Stimulated activated CD4-positive, alpha-beta T cell treated with anti-CD3 and anti-CD28 coated beads, Interleukin-4, amount 100 ng/mL, for 48 hours (primary cell): ENCODE measurements around the gene TRIM26.

ENCODE experiments used
- DNase-seq, 2 donors: peaks; one replicate each; pipeline ENCODE4 v3.0.0-alpha.2; 2020; ENCODE audit warnings: low read depth in 2 of 2

Gene TRIM26

GRCh38 chr6:30207619-30208295, 5.4 kb downstream of the TRIM26 start:
- DNase-seq: no peak

DNA sequence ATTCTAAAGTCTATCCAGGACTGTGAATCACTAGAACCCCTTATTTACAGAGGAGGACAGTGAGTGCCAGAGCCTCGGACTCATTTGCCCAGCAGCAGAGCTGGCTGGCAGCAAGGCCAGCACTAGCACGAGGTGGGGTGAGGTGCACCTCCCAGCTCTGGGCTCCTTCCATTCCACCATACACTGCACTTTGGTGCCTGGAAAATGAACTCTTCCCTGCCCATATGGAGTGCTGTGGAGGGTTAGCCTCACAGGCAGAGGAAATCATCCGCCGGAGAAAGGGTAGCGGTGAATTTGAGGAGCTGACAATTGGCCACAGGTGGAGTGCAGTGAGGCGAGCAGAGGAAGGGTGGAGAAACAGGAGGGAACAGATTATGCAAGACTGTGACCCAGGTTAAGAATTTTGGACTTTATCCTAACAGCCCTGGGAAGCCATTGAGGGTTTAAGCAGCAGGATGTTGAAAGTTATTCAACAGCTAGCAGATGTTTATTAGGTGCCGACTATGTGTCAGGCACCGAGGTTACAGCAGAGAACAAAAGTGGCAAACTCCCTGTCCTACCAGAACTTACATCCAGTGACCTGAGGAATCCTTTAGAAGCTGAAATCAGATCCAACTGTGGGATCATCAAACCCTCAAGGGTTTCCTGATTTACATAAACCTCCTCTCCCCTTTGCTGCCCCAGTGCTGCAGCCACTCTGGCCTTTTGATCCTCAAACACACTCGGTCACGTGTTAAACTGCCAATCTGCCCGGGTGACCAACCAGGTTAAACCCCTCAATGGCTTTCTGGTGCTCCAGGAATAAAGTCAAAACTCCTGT, 6.2 kb downstream of the TRIM26 start:
- DNase-seq: no peak

GRCh38 chr6:30206152-30206551, 7.1 kb downstream of the TRIM26 start:
- no peak for DNase-seq

DNA sequence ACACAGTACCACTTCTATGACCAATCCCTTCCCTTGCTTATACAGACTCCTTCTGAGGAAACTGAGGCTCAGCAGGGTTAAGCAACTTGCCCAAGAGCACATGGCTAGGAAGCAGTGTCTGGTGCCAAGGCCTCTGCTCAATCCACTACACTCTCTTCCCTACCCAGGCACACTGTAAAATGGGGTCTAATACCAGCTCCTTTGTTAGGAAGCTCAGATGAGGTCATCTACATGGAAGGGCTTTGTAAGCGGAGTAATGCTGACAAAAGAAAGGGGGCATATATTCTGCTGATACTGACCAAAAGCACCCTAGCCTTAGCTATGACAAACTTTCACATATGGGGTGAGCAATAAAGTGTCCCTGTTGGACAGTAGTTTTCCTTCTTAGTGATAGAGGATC, 9.1 kb downstream of the TRIM26 start:
- no peak for DNase-seq

- no peak for DNase-seq
Measured at GRCh38 chr6:30202366-30202765, 10.8 kb downstream of the TRIM26 start.

GRCh38 chr6:30200551-30201281, 12.5 kb downstream of the TRIM26 start:
- no peak for DNase-seq

DNA sequence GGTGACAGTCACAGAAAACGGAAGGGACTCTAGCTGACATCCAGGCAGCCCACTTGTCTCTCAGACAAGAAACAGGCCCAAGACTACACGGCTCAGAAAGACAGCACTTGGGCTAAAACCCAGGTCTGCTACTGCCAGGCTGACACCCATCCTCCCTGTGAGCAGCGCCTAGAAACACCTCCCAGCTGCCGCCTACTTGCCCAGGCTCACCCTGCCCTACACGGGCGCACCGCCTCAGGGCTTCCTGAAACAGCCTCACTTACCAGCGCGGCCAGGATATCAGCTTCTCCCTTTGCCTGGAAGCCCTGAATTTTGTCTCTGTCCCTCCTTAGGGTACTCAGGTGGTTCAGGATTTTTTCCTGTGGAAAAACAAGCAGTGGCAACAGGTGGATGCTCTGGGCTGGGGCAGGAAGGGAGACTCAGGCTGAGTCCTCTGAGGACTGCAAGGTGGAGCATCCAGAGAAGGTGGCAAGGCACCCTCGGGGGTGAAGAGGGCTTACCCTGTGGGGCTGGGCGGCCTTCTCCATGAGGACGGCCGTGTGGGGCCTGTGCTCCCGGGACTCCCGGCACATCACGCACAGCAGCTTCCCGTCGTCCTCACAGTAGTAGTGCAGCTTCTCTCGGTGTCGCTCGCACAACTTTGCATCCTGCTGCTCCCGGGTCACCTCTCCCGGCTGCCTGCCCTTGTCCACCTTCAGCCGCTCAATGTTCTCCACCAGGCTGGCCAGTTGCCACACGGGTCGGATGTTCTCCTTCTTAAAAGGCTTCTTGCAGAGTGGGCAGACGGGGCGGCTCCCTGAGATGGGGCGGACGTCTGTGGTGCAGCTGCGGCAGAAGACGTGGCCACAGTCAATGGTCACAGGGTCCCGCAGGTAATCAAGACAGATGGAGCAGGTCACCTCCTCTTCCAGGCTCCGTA, 14.8 kb downstream of the TRIM26 start:
- DNase-seq: no peak

DNA sequence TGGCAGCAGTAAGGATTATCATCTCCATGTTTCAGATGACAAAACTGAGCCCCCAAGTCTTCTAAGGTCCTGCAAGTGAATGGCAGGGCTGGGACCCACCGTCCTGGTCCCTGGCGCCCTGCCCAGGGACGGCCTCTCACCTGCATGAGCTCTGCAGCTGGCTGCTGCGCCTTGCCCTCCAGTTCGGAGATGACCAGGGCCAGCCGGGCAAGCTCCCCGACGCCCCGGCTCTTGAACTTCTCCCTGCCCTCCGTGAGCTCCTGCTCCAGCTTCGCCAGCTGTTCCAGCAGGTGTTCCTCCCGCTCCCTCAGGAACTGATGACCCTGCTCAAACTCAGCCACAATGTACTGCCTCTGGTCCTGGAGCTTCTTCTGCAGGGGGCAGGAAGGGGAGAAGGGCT, 16.8 kb downstream of the TRIM26 start:
- no peak for DNase-seq

DNA sequence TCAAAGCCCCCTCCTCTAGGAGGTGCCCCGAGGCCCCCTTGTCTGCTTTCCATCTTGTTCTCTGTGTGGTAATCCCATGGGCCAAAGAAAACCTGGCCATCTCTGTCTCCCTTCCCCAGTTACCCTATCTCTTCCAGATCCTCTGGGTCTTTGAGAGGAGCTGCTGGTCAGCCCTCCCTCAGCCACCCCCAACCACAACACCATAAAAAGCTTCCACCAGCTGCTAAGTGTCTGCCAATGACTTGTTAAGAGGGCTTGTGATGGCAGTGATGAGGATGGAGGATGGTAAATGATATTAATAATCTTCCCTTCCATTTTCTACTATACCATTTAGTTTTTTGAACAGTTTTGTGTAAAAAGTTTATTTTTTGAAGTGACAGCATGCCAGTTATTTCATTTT, 17.3 kb downstream of the TRIM26 start:
- DNase-seq: no peak

DNA sequence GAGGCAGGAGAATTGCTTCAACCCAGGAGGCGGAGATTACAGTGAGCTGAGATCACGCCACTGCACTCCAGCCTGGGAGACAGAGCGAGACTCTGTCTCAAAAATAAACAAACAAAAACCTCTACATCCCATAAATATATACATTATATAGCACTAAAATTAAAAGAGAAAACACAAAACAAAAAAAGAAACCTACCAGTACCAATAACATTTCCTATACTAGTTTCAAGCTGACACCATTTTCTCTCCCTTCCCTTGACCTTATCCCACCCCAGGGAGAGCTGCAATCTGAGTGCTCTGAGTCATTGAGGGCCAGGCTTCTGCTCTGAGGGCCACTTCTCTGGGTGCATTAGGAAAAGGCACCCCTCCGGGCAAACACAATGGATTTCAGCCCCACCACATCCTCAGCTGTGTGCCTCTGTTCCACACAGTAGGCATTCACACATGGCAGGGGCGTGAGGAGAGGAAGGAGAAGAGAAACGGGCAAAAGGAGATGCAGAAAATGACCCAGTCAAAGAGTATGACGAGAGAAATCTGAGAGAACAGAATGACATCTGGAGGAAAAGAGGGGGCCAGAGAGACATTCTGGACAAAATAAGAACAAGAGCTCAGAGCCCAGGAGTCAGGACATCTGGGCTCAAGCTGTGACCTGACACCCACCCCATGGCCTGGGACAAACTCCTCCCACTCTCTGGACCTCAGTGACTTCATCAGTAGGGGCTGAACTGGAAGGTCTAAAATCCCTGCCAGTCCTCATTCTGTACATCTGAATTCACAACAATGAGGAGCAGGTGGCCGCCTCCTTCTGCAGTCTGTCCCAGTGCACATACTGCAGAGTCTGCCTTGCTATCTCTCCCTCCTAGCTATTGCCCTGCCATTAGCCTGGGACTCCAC, 18.2 kb downstream of the TRIM26 start:
- no peak for DNase-seq

DNA sequence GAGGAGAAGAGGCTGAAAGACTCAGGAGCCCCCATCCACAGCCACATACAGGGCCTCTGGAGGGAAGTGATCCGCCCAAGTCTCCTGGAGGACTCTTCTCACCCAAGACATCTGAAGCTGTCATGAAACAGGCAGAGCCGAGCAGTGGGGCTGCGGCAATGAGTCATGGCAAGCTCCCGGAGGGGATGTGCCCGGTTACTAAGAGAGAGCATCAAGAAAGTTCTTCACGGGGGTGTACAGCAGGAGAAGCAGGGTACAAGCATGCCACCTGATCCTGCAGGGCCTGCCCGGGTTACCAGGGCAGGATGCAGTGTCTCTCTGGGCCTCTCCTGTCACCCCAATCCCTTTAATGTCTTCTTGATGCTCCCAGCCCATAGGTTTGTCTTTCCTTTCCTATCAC, 21.1 kb downstream of the TRIM26 start:
- no peak for DNase-seq

GRCh38 chr6:30188541-30188940, 24.7 kb downstream of the TRIM26 start:
- DNase-seq: no peak

- DNase-seq: no peak
Measured at GRCh38 chr6:30185846-30186484, 27.2 kb downstream of the TRIM26 start.

GRCh38 chr6:30184417-30185031, 28.7 kb downstream of the TRIM26 start:
- no peak for DNase-seq

DNA sequence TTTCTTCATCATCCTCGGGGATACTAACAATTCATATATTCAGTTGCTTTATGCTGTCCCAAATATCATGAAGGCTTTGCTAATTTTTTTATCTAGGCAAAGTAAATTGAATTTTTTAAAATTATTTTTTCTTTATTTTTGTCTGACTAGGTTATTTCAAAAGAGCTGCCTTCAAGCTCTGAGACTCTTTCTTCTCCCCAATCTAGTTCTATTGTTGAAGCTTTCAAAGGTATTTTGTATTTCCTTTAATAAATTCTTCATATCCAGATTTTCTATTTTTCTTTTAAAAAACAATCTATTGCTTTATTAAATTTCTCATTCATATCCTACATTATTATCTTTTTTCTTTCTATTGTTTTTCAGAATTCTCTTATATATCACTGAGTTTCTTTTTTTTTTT, 33.1 kb downstream of the TRIM26 start:
- DNase-seq: no peak

DNA sequence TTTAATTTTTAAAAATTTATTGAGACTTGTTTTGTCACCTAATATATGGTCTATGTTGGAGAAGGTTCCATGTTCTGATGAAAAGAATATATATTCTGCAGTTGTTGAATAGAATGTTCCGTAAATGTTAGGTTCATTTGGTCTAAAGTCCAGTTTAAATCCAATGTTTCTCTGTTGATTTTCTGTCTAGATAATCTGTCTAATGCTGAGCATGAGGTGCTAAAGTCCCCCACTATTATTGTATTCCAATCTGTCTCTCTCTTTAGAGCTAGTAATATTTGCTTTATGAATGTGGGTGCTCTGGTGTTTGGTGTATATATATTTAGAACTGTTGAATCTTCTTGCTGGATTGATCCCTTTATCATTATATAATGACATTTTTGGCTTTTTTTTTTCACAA, 34.4 kb downstream of the TRIM26 start:
- DNase-seq: no peak

DNA sequence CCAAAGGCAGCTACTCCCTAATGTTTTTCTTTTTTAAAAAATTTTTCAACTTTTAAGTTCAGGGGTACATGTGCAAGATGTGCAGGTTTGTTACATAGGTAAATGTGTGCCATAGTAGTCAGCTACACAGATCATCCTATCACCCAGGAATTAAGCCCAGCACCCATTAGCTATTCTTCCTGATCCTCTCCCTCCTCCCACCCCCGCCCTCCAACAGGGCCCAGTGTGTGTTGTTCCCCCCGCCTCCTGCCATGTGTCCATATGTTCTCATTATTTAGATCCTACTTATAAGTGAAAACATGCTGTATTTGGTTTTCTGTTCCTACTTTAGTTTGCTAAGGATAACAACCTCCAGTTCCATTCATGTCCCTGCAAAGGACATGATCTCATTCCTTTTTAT, 37.4 kb downstream of the TRIM26 start:
- DNase-seq: no peak

DNA sequence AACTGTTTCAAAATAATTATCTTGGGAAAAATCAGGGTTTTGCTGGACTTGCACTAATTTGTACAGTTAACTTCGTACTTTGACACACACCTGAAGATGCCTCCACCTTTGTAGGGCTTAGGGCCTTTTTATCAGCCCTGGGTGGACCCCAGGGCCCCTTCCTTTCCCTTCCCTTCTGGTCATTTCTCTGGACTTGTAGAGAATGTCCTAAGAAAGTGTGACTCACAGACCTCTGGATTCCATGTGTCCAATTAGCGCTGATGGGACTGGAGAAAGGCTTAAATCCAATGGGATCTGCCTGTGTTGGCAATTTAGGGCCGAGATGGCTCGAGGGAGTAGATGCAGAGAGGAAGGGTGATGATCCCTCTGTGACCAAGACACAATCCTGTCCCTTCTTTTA, 40.5 kb downstream of the TRIM26 start:
- no peak for DNase-seq

DNA sequence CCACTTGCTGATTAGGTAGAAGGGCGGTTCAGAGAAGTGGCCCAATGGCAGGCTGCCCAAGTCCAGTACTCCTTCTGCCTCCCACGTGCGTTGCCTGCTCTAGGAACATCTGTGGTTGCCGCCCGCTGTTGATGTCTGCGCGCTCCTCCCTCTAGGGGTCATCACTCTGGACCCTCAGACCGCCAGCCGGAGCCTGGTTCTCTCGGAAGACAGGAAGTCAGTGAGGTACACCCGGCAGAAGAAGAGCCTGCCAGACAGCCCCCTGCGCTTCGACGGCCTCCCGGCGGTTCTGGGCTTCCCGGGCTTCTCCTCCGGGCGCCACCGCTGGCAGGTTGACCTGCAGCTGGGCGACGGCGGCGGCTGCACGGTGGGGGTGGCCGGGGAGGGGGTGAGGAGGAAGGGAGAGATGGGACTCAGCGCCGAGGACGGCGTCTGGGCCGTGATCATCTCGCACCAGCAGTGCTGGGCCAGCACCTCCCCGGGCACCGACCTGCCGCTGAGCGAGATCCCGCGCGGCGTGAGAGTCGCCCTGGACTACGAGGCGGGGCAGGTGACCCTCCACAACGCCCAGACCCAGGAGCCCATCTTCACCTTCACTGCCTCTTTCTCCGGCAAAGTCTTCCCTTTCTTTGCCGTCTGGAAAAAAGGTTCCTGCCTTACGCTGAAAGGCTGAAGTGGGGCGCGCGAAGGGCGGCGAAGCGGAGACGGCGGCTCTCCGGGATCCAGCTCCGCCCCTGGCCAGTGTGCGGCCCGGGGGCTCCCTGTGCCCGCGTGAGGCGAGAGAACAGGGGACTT, 41.3 kb downstream of the TRIM26 start:
- no peak for DNase-seq
